Measurements from ENCODE around the gene ASIC2.

Gene ASIC2

GRCh38 chr17:33290253-33290652 is 2.8 kb downstream of the ASIC2 start:
- peak in 5 of 56 donors; percentile 1 to 7 (median 2) for DNase-seq

DNA sequence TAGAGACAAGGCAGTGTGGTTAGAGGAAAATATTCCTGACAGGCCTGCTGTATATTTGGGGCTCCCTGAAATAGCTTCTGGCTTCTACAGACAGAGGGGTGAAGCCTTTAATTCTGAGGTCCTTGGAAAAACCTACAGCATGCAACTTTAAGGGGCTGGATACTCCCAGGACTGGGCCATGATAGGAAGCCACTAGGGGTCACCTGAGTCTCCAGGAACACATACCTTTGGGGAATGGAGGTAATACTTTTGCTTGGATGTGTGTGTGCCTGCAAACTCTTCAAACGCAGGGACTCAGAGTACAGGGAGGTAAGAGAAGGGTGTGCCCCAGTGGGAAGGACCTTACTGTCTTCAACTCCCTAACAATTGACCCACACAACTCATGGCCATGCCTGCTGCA is 4.1 kb downstream of the ASIC2 start:
- DNase-seq = no peak

DNA sequence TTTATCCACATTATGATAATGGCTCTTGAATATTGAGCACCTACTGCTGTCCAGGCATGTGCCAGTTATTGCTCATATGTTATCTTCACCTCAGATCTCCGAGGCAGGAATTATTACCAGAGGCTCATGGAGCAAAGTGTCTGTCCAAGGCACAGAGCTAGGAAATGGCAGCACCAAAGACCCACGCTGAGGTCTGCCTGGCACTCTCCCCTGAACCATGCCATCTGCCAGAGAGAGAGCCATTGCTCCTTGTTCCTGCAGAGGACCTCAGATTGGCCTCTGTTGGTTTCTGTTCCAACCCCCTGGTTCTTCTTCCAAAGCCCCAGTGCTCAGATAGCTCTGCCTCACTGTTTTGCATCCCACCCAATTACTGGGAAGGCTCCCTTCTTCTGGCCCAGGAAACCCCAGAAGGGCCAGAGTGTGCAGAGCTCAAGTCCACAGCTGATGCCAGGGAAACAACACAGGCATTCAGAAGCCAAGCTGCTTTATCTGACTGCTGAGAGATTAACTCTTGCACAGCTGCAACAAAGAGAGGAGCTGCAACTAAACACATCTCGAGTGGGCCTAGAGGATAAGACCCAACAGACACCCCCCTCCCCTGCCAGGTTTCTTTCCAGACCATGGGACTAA is 5.9 kb downstream of the ASIC2 start:
- peak in 1 of 56 donors; percentile 2 for DNase-seq

DNA sequence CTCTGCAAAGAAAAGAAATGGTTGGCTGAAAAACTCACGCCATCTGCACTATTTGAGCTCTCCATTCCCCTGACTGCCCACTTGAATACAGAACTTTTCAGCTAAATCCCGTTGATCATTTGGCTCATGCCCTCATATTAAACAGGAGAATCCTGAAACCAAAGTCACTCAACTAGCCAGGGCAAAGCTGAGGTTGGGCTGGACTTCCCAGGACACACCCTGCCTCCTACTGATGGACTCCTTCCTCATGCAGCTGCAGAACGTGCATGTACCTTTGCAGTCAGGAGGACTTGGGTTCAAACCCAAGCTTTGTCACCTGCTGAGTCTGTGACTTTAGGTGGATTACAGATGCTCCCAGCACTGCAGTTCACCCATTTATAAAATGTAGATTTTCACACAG is 7.7 kb downstream of the ASIC2 start:
- DNase-seq = no peak

DNA sequence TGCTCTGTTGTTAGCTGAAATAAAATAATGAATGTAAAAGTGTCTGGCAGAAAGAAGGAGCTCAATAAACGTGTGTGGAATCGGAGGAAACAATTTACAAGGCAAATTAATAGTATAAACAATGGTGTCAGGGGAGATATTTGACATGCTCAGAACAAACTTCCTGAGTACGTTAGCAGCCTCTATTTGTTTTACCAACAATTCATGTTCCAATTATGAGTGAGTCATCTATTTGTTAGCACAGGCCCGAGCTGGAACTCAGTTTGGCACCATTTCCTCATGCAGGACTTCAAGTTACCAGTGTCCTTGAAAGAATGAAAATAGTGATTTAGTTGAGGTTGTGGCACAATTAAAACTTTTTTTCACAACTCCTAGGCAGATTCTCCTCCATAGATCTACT is 9.1 kb downstream of the ASIC2 start:
- DNase-seq = no peak

DNA sequence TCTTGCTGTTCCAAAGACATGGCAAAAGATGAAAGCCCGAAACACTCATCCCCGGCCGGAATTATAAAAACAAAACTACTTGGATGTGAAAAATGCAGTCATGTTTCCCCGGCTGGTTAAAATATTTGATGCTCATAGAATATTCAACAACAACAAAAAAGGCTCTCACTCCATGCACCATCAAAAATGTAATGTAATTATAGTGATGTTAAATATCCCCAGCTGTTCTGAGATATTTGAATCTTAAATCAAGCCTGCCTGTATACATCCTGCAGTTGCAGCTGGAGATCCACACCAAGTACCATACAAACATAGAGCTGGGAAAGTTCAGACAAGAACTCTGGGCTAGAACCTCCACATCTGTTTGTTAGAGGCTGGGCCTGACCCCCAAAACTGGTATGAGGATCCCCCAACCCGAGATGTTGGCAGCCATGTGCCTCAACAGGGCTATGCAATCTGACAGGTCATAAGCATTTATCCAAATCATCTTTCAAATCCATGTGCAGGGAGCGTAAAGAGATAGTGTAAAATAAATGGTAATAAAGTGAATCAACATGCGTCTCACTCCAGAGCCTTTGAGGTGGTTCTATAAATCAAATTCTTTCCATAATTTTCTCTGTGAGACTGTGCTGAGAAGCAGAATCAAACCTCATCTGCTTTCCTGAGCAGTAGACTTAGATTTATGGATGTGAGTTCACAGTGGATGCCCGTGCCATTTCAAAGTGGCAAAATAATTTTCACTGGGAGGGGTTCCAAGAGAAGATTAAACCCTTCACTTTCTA is 12.7 kb downstream of the ASIC2 start:
- DNase-seq = no peak

DNA sequence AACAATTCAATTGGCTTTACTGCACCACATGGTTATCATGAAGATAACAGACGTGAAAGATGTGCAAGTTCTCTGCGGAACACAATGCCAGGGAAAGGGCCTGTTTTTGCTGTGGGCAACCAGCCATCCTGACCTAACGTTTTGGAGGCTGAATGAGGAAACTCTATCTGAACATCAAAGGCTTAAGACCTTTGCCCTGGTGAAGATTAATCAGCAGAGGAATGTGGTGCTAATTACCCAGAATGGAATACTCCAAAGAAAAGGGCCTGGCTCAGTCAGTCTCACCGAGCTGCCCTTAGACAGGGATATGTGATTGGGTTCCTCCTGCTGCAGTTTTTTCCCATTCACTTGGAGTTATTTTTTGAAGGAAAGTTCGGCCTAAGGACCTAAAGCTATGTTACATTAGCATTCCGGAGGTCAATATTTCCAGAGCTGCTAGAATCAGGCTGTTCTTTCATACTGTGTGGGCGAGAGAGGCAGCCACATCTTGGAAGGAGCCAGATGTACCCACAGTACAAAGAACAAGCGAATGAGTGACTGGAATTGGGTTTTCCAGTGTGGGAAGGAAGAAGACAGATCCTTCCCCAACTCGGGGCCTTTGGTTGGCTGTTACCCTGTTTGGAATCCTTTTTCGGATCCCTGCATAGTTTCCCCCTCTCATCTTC is 15.5 kb downstream of the ASIC2 start:
- DNase-seq = peak in 2 of 56 donors; percentile 3 to 13

DNA sequence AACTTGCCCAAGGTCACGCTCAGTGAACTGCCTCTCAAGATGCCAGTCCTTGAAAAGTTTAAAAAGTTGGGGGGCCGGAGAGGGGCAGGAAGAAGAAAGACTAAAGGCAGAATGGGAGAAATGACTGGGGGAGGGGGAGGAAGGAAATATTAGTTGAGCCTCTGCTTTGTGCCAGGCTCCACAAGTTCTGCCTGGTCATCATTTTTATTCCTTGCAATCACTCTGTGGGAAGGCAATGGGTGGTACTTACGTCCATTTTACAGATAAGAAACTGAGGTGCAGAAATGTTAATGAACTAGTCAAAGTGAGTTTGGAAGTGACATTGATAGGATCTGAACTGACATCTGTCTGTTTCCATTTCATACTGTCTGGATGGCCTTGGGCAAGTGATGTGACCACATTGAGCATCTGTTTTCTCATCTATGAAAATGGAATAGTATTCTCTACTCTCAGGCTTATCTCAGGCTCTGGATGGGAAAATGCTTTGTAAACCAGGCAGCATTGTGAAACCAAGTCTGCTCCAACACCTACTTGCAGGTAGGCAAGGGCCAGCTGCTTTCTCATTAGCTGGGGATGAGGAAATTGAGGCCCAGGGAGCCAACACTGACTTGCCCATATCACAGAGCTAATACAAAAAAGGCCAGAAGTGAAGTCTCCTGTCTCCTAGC is 19.2 kb downstream of the ASIC2 start:
- DNase-seq = no peak

DNA sequence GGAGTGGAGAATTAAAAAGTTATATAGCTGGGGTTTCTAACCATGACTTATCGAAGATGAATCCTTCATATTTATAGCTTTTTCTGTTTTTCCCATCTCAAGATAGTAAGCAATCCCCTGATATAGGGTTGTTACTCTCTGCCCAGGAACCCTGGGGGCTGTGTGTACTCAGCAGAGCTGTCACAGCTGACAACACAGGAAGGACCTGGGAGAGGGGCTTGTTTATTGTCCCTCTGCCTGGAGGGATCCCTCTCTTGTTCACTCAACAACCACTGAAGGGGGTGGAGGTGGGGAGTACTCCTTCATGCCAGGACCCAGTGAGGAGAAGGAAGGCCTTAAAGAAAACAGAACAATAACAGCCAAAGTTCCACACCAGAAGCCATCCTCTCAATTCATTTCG is 19.8 kb downstream of the ASIC2 start:
- DNase-seq = no peak

GRCh38 chr17:33272438-33272837 is 20.7 kb downstream of the ASIC2 start:
- no peak for DNase-seq

DNA sequence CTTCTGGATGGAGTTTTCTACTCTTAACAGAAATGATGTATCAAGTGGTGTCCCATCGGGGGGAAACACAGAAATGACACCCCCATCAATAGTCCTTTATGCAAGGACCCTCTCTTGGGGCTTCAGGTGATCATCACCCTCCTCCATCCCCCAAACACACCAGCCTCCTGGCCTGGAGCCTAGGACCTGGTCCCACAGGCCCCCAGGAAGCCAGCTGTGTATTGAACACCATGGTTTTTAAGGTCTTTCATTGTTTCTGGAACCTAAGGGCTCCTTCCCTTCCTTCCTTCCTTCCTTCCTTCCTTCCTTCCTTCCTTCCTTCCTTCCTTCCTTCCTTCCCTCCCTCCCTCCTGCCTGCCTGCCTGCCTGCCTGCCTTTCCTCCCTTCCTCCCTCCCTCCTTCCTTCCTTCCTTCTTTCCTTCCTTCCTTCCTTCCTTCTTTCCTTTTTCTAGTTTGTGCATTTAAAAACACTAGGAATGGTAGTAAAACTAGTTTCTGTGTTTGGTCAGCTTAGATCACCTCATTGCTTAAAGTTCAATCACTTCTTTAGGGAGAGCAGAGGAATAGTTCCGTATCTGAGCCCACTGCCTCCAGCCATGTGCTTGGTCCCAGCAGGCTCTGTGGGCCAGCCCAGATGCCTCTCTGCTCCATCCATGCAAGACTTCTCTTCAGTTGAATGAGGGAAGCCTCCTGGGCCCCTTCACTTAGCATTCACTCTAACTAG is 23.6 kb downstream of the ASIC2 start:
- DNase-seq = no peak

DNA sequence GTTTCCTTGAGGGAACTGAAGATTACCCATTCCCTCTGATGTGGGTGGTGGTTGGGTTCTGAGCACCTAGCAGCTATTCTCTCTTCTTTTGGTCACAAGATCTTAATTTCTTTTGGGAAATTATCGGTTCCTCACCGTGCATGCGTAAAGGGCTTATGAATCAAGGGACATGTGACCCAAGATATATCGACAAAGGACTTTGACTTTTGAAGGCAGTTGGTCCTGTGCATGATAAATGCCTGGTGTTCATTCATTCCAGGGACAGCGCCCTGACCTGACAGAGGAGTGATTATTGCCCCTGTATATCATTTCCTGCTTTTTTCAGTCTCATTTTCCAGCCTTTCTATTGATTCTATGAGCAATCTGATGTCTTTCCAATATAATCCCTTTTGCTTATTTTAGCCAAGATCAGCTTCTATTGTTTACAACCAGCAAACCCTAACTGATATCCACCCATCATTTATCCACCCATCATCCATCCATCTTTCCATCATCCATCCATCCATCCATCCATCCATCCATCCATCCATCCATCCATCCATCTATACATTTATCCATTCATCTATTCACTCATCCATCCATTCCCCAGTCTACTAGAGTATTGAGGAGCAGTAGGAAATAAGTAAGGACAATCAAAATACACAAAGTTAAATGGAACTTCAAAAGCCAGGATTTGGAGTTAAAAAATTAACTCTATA is 25.1 kb downstream of the ASIC2 start:
- no peak for DNase-seq

DNA sequence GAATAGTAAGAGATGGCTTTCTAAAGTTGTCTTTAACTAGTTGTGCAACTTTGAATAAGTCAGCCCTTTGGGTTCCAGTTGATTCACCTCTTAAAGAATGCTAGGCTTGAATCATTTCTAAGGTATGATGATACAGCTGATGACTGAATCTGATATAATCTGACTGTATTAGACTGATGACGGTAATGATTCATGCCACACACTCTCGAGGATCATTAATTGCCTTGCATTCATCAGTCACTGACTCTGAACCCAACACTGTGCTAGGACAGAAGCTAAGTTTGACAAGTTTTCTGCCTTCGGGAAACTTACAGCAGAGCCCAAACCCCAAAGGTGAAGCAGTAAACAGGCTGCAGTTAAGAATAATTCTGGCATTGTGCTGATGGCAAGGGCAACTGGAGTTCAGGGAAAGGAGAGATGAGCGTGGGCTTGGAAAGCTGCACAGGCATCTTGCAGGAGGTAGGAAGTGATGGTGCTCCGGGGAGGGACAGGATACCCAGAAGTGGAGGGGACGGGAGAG is 25.8 kb downstream of the ASIC2 start:
- DNase-seq = no peak

DNA sequence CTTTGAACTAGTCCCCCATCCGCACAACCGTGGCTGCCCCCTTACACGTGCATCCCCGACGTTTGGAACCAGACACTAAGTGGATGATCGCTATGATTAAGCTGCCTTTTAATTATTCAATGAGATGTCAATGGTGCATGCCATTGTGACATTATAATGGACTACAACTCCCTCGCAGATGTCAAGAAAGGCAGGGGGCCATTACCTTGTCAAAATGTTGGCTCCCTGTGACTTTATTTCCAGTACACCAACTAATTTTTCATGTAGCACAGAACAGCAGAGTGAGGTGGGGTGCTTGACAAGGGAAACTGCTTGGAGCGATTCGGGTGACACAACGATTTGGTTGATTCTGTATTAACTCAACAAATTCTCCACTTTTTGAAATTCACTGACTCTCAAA is 26.5 kb downstream of the ASIC2 start:
- no peak for DNase-seq

GRCh38 chr17:33266116-33266515 is 27.0 kb downstream of the ASIC2 start:
- no peak for DNase-seq

GRCh38 chr17:33263396-33263795 is 29.7 kb downstream of the ASIC2 start:
- no peak for DNase-seq

- DNase-seq = no peak
Observed at GRCh38 chr17:33262266-33263123, 30.6 kb downstream of the ASIC2 start.

DNA sequence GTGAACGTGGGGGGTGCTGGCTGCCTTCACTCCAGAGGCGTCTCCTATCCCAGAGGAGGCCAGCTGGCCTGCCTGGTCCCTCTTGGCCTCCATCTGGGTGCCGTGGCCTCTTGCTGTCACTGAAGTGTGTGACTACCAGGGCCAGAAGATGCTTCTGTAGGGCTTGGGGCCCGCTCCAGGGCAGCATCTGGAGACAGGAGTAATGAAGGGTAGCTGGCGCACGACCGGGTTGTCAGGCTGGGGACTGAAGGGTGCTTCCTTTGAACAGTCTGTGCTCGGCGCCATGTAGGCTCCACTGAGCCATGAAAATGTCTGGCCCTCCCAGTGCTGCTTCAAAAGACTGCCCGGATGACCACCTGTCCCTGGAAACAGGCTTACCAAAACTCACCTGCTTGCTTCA is 31.3 kb downstream of the ASIC2 start:
- no peak for DNase-seq

GRCh38 chr17:33260638-33261037 is 32.5 kb downstream of the ASIC2 start:
- no peak for DNase-seq

DNA sequence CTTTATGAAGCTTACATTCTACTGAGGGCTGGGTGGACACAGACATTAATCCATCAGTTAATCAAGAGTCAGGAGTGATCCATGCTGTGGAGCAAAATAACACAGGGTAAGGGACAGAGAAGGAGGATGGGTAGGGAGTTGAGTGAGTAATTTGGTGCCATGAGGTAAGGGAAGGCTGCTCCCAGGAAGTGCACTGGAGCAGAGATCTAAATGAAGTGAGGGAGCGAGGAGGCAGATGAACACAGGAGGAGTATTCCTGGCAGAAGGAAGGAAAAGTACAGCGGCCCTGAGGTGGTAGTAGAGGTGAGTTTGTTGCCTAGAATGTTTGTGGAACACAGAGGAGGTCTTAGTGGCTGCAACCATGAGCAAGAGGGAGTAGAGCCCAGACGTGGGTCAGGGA is 34.8 kb downstream of the ASIC2 start:
- no peak for DNase-seq

All from amygdala (tissue), 56 donors.